SHP77 (cell line): Measurements from ENCODE around the gene WDR81.

Experiments used
- DNase-seq, 2 experiments: peaks; one replicate each; lab custom pipeline; 2025; lab: John Stamatoyannopoulos, UW

WDR81 gene

DNA sequence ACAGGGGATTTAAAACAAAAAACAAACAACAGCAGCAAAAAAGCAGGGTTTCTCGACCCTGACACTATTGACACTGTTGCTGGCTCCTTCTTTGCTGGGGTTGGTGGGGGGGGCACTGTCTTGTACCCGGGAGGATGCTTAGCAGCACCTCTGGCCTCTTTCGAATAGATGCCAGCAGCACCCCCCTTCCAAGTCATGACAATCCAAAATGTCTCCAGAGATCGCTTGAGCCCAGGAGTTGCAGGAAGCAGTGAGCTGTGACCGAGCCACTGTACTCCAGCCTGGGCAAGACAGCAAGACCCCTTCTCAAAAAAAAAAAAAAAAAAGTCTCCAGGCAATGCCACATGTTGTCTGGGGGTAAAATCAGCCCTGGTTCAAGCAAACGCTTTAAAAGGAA is 57.7 kb downstream of the WDR81 start:
- DNase-seq, result no peak

DNA sequence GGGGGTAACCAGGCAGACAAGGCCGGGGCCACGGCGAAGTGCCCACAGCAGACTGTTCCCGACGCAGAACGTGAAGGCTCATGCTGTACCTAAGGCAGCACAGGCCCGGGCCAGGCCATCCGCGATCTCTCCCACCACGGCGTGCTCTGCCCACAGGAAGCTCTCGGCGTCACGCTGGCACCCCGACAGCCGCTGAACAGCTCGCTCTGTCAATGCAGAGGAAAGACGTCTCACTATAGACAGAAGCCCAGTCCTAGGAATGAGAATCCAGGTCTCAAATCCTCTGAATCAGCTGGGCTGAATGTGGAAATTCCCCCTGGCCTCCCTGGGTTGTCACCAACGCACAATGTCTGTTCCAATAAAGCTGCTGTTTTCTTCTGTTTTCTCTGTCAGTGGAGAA is 58.8 kb downstream of the WDR81 start:
- DNase-seq, result no peak

DNA sequence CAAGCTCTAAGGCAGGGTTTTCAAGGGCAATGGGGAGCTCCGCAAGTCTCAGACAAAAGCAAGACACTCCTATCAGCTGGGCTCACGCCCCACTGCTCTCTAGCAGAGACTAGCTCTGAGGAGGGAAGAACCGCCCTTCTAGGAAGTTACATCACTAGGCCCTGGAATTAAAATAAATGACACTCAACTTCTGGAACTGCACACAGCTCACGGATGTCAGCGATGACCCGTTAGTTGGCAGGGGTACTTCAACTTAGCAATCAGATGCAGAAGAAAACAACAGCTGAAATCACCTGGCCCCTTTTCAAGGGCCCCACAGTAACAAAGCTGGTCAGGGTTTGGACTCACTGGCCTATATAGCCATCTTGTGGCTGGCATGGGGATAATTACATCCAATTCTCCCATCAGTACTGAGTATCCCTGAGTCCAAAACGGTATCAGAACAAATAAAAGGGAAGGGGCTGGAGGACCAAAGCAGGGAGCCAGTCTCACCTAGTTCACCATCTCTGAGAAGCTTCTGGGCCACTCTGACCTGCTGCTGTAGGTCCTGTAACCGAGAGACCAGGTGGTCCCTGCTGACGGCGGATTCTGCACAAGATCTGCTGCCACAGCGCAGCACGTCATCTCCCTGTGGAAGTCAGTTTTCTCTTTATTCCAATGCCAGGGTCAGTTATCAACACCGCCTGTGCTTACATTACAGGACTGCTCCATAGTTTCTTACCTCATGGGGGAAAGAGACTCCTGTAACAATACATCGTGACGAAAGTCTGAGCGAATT is 59.5 kb downstream of the WDR81 start:
- DNase-seq, result peak; percentile 73 to 74

DNA sequence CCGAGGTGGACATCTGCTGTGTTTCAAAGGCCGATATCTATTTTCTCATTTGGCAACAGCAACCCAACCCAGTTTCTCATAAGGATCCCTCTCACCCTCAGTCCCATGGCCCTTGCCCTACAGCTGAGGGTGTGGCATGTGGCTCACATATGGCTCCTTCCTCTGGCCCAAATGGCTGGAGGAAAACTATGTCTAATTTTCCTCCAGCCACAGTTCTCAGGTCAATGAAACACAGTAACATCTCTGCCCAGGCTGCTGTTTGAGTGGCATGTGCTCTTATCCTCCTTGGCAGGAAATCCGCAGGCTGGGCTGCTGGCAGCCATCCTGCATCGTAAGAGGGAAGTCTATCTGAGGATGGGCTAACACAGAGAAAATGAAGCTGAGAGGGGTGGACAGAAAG is 61.4 kb downstream of the WDR81 start:
- DNase-seq, result no peak

DNA sequence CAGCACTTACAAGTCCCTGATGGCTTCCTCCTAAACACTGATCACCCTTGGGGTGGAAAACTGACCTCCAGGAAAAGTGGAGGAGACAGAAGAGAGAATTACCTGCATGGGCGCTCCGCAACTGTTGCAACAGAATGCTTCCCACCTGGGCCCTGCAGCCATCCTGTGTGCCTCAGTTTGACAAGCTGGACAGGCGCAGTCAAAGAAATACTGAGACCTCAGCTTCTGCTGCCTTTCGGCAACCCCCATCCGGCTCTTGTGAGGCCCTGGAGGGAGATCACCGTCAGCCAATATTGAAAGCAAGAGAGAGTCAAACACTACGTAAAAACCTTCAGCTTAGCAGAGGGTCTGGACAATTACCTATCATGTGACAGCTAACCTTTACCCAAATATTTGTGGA is 62.2 kb downstream of the WDR81 start:
- DNase-seq, result no peak

DNA sequence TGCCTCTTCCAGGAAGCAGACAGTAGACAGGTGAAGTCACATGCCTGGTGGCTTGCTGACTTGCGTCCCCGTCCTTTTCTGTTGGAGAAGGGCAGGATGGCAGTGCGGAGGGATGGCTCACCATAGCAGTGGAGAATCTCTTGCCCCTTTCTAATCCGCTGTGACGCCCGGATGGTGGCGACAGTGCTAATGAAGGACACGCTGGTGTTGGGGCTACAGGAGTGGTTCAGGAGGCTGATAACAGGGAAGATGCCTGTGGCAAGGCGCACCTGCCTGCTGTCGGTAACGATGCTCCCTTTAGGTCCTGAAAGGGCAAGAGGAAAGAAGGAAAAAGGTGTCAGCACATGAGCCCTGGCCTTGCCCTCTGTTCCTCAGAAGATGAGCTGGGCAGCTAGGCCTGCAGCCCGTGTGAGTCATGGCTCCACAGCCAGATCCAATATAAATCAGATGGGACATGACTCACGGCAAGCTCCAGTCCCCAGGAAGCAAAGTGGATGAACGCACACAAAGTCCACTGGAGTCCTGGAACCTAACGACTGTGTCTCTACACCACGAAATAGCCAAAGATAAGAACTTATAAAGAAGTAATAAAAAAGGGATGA is 62.9 kb downstream of the WDR81 start:
- DNase-seq, result no peak
